ENCODE results near the gene SLC12A3. TPM values are rescaled to one million over a fixed set of nuclear protein-coding genes. Genes with fewer than 3 reads are reported as not detected.

The SLC12A3 gene
- total RNA-seq, 4 donors from 2014 or later, result not detected

DNA sequence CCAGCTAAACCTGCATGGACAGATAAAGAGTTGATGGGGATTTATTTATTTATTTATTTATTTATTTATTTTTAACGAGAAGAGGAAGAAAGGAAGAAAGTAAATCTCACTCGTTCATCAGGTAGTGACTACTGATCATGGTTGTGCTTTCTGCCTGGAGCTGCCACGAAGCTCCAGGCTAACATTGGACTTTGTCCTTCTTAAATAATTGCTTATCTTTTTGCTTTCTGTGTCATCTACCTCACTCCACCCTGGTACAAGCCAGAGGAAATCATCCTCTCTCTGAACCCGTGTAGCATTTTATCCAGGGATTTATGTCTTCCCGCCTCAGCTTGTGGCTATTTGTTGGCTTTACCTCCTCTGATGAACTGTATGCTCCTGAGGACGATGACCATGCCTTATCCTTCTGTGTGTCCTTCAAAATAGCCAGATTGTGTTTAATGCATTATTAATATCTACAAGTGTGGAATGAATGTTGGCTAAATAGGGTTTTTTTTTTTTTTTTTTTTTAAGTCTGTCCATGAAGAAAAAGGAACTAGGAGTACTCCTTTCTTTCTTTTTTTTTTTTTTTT lies 8.0 kb upstream of the SLC12A3 start:
- Histone ChIP-seq H3K4me1 (peaks cover 0 to 13% (median 5%) of the 10 kb centered on the region in 4 donors), H3K27ac (no peak overlapping the region), H3K36me3 (no peaks in the 10 kb centered on the region), H3K4me3 (no peak overlapping the region), H3K9me3 (no peaks in the 10 kb centered on the region), H3K27me3 (no peaks in the 10 kb centered on the region)
- TF ChIP-seq, protein P1, sequence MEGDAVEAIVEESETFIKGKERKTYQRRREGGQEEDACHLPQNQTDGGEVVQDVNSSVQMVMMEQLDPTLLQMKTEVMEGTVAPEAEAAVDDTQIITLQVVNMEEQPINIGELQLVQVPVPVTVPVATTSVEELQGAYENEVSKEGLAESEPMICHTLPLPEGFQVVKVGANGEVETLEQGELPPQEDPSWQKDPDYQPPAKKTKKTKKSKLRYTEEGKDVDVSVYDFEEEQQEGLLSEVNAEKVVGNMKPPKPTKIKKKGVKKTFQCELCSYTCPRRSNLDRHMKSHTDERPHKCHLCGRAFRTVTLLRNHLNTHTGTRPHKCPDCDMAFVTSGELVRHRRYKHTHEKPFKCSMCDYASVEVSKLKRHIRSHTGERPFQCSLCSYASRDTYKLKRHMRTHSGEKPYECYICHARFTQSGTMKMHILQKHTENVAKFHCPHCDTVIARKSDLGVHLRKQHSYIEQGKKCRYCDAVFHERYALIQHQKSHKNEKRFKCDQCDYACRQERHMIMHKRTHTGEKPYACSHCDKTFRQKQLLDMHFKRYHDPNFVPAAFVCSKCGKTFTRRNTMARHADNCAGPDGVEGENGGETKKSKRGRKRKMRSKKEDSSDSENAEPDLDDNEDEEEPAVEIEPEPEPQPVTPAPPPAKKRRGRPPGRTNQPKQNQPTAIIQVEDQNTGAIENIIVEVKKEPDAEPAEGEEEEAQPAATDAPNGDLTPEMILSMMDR (IDR thresholded peaks at IDR 0.05), result no peak
- TF ChIP-seq POLR2A (IDR thresholded peaks at IDR 0.05), result no peak
- peak in 1 of 3 donors; percentile 11 for DNase-seq

DNA sequence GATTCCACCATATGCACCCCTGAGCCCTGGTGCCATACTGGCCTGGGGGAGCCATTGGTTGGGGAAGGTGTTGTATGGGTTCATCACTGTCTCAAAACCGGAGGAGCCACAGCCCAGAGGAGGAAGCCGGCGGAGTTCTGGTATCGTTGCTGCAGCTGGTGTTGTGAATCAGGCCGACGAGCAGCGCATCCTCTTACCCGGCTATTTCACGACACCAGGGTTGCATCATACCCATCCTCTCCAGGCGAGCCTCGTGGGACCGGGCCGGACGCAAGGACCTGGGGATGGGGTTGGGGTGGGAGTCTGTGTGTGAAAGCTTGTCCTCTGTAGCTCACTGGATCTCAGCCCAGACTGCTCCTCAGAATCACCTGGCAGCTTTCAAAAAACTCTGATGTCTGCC lies 6.6 kb upstream of the SLC12A3 start:
- no peak overlapping the region for H3K27ac ChIP-seq
- H3K9me3 ChIP-seq, result no peaks in the 10 kb centered on the region
- H3K27me3 ChIP-seq, result no peaks in the 10 kb centered on the region
- no peak for TF ChIP-seq POLR2A (IDR thresholded peaks at IDR 0.05)
- TF ChIP-seq, protein P1 (IDR thresholded peaks at IDR 0.05), result no peak
- peaks cover 0 to 16% (median 7%) of the 10 kb centered on the region in 4 donors for H3K4me1 ChIP-seq
- H3K4me3 ChIP-seq, result no peak overlapping the region
- no peaks in the 10 kb centered on the region for H3K36me3 ChIP-seq
- DNase-seq, result peak in 1 of 3 donors; percentile 46

DNA sequence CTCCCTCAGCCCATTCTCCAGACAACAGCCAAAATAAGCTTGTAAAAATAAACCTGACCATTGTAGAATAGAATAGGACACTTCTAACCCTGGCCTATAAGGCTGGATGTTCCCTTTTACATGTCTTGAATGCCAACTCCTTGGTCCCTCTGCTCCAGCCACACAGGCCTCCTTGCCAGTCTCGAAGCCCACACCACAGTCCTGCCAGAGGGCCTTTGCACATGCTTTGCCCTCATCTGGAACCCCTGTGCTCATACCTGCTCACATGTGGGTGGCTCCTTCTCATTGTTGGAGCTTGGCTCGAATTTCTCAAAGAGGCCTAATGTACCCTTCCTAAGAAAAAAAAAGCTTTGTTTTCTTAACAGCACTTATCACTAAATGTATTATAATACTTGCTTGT lies 5.4 kb upstream of the SLC12A3 start:
- TF ChIP-seq POLR2A (IDR thresholded peaks at IDR 0.05), result no peak
- TF ChIP-seq, protein P1 (IDR thresholded peaks at IDR 0.05), result no peak
- H3K9me3 ChIP-seq, result no peaks in the 10 kb centered on the region
- H3K36me3 ChIP-seq, result no peaks in the 10 kb centered on the region
- DNase-seq, result no peak
- H3K4me1 ChIP-seq, result peaks cover 0 to 16% (median 7%) of the 10 kb centered on the region in 4 donors
- no peak overlapping the region for H3K4me3 ChIP-seq
- no peaks in the 10 kb centered on the region for H3K27me3 ChIP-seq
- H3K27ac ChIP-seq, result peak overlapping the region in 1 of 4 donors; percentile 71

DNA sequence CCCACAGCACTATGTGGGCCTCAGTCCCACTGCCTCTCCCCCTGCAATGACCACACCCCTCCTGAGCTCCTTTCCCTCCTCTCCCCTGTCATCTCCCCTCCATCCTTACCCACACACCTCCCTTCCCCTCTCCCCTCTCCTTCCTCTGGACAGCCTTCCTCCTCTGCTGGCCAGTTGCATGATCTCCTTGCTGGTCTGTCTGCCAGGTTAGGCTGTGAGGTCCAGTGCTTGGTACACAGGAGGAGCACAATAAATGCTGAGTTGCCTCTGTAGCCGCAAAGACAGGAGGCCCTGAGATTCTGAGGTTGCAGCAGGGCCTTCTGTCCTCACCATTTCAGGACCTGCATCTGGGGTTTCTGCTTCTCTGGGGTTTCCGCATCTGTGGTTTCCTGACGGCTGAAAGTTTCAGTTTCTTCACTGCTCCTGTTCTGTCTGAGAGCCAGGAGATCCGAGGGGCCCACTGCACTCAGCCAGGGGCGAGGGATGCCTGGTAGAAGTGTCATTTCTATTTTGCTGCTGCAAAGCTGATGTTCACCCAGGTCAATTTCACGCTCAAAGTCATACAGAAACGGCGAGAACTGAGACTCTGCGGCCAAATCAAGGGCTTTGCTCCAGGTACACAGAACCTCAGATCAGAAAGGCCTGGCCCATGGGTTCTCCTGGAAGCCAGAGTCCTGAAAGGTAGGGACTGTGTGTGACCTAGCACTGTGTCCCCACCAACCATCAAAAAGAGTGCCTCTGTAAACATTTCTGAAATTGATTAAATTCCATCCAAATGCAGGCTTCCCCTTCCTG lies 4.6 kb upstream of the SLC12A3 start:
- peak in 2 of 3 donors; percentile 63 to 73 for DNase-seq
- Histone ChIP-seq H3K36me3 (no peaks in the 10 kb centered on the region), H3K9me3 (no peaks in the 10 kb centered on the region), H3K4me3 (no peak overlapping the region), H3K27ac (peak overlapping the region in 1 of 4 donors; percentile 71), H3K27me3 (no peaks in the 10 kb centered on the region), H3K4me1 (peaks cover 0 to 16% (median 7%) of the 10 kb centered on the region in 4 donors)
- TF ChIP-seq, protein P1 (IDR thresholded peaks at IDR 0.05), result no peak
- TF ChIP-seq POLR2A (IDR thresholded peaks at IDR 0.05), result no peak

DNA sequence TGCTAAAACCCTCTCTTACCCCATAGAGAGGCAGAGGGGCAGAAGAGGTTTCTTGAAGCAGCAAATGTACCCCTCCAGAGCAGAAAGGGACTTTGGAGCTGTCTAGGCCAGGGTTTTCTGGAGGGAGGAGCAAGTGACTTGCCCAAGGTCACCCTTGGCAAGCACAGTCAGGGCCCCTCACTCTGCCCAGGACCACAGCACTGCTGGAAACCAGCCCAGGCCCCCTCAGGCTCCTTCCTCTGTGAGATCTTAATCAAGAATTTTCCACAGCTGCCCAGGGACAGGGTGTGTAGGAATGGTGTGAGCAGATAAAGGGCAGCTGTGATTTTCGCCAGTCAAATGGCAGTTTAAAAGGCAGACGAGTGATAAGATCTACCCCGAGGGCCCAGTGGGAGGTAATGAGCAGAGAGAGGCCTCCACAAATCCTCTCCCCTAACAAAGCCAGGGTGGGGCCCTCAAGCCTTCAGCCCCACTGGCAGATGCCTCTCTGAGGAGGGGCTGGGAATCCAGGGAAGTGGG lies 3.9 kb upstream of the SLC12A3 start:
- DNase-seq, result no peak
- no peaks in the 10 kb centered on the region for H3K36me3 ChIP-seq
- H3K27me3 ChIP-seq, result no peaks in the 10 kb centered on the region
- H3K27ac ChIP-seq, result peak overlapping the region in 1 of 4 donors; percentile 71
- TF ChIP-seq, protein P1 (IDR thresholded peaks at IDR 0.05), result no peak
- TF ChIP-seq POLR2A (IDR thresholded peaks at IDR 0.05), result no peak
- peaks cover 0 to 16% (median 7%) of the 10 kb centered on the region in 4 donors for H3K4me1 ChIP-seq
- no peak overlapping the region for H3K4me3 ChIP-seq
- H3K9me3 ChIP-seq, result no peaks in the 10 kb centered on the region
